Left ventricle myocardium inferior (tissue), 1 donor: ENCODE results near the gene APEH. TPM values are rescaled to one million over a fixed set of nuclear protein-coding genes. Genes with fewer than 3 reads are reported as not detected.
A peak's percentile ranks its signal among the peaks of the same experiment; 100 is the strongest.

Experiments used
- DNase-seq: peaks from one replicate; pipeline ENCODE4 v3.0.0-alpha.2; 2020
- H3K27ac ChIP-seq: fragments of 200-600 bp; replicated peaks from 2 replicates; pipeline ENCODE4 v1.8.0; 2021
- H3K27me3 ChIP-seq: fragments of 200-600 bp; 2 replicates; pipeline ENCODE4 v1.8.0; 2021; ENCODE audit warnings: low read depth
- H3K36me3 ChIP-seq: fragments of 200-600 bp; 2 replicates; pipeline ENCODE4 v1.8.0; 2021
- H3K4me1 ChIP-seq: fragments of 200-600 bp; 2 replicates; pipeline ENCODE4 v1.8.0; 2021
- H3K4me3 ChIP-seq: fragments of 200-600 bp; 2 replicates; pipeline ENCODE4 v1.8.0; 2021; ENCODE audit warnings: mild to moderate bottlenecking, moderate library complexity
- H3K9me3 ChIP-seq: fragments of 200-600 bp; replicated peaks from 2 replicates; pipeline ENCODE4 v1.8.0; 2021
- intact Hi-C: fragments of 100-400 bp; cut with micrococcal nuclease; formaldehyde crosslinking; loops from one replicate; pipeline ENCODE4 v1.11.0; 2022
- total RNA-seq: library from RNA; stranded (reverse); fragmentation: NEBNext Ultra II Directional; extraction: Animal tissue kit (Norgen Biotek cat#: 25700); gene quantifications from one replicate; pipeline ENCODE4 v1.2.1, GENCODE V29; 2021
- TF ChIP-seq, protein P1 (sequence below): fragments of 200-600 bp; IDR thresholded peaks from 2 replicates; pipeline ENCODE4 v1.8.0; 2021; ENCODE audit warnings: antibody characterized with exemption, mild to moderate bottlenecking, borderline replicate concordance
- donor health status: DM: no; HTN: yes; CAD: no; lungs with severe emphysema.

The APEH gene
- total RNA-seq, 1 donor from 2014 or later, result 99.0 TPM

DNA sequence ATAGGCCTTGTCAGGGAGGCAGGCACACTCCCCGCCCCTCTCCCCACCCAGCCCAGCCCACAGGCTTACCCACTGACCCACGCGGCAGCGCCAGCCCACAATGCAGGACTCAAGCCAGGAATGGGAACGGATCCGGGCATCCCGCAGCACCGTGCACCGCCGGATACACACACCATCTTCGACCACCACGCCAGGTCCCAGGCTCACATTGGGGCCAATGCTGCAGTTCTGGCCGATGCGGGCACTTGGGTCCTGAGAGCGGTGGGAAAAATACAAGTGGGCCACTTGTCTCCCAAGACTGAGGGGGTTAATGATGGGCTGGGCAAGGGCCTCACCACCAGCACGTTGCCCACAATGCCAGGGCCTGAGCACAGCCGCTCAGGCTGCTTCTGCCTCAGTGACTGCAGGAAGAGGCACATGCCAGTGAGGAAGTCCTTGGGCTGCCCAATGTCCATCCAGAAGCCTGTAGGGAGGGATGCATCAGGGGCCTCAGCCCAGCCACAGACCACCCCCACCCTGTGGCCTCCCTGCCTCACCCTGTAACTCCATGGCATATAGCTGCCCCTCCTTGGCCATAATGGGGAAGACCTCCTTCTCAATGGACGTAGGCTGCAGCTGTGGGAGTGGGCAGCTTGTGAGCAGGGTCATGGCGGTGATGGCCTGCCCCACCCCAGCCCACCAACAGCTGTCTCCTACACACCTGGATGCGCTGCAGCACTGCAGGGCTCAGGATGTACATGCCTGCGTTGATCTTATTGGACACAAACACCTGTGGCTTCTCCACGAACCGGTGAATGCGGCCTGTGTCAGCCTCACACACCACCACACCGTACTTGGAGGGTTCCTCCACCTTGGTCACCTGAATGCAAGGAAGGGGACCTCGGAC lies 48.0 kb downstream of the APEH start:
- no peaks in the 10 kb centered on the region for H3K9me3 ChIP-seq
- H3K4me3 ChIP-seq, result peak overlapping the region; percentile 96
- peaks cover 41% of the 10 kb centered on the region for H3K36me3 ChIP-seq
- no peaks in the 10 kb centered on the region for H3K27me3 ChIP-seq
- DNase-seq, result no peak
- H3K4me1 ChIP-seq, result peaks cover 62% of the 10 kb centered on the region
- TF ChIP-seq, protein P1, sequence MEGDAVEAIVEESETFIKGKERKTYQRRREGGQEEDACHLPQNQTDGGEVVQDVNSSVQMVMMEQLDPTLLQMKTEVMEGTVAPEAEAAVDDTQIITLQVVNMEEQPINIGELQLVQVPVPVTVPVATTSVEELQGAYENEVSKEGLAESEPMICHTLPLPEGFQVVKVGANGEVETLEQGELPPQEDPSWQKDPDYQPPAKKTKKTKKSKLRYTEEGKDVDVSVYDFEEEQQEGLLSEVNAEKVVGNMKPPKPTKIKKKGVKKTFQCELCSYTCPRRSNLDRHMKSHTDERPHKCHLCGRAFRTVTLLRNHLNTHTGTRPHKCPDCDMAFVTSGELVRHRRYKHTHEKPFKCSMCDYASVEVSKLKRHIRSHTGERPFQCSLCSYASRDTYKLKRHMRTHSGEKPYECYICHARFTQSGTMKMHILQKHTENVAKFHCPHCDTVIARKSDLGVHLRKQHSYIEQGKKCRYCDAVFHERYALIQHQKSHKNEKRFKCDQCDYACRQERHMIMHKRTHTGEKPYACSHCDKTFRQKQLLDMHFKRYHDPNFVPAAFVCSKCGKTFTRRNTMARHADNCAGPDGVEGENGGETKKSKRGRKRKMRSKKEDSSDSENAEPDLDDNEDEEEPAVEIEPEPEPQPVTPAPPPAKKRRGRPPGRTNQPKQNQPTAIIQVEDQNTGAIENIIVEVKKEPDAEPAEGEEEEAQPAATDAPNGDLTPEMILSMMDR, result no peak
- H3K27ac ChIP-seq, result peak overlapping the region; percentile 96
- intact Hi-C loops, result no loop called here

DNA sequence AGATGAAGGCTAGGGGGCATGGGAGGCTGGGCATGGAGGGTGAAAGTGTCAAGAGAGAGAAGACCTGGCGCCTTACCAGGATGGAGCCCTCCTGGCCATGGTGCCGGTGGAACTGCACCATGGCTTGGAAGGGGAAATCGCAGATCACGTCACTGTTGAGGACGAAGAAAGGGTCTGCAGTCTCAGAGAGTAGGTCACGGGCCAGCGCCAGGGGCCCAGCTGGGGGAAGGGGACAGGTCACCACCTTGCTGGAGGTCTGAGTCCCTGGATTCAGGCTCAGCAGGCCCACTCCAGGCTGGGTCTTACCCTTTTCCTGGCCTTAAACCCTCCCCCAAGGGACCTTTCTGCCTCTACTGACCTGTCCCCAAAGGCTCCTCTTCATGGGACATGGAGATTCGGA lies 48.7 kb downstream of the APEH start:
- peak; percentile 18 for DNase-seq
- no peaks in the 10 kb centered on the region for H3K9me3 ChIP-seq
- H3K27ac ChIP-seq, result peak overlapping the region; percentile 96
- peaks cover 62% of the 10 kb centered on the region for H3K4me1 ChIP-seq
- intact Hi-C loops, result no loop called here
- peaks cover 49% of the 10 kb centered on the region for H3K36me3 ChIP-seq
- no peaks in the 10 kb centered on the region for H3K27me3 ChIP-seq
- TF ChIP-seq, protein P1, result no peak
- H3K4me3 ChIP-seq, result peak overlapping the region; percentile 96

DNA sequence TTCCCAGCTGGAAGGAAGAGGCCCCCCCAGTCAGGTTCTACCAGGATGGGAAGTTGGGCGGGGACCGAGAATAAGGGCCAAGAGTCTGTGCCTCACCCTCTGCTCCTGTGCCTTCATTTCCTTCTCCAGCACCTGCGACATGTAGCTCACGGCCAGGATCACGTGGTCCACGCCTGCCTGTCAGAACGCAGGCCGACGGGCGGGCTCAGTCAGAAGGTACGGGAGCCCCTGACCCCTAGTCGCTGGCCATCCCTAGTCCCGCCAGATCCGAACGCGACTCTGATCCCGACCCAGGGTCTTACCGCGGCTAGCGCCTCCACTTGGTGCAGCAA lies 49.1 kb downstream of the APEH start:
- H3K36me3 ChIP-seq, result peaks cover 52% of the 10 kb centered on the region
- intact Hi-C loops, result no loop called here
- TF ChIP-seq, protein P1, result no peak
- H3K9me3 ChIP-seq, result no peaks in the 10 kb centered on the region
- H3K27me3 ChIP-seq, result no peaks in the 10 kb centered on the region
- peaks cover 60% of the 10 kb centered on the region for H3K4me1 ChIP-seq
- peak overlapping the region; percentile 96 for H3K4me3 ChIP-seq
- DNase-seq, result peak; percentile 51
- H3K27ac ChIP-seq, result peak overlapping the region; percentile 96

DNA sequence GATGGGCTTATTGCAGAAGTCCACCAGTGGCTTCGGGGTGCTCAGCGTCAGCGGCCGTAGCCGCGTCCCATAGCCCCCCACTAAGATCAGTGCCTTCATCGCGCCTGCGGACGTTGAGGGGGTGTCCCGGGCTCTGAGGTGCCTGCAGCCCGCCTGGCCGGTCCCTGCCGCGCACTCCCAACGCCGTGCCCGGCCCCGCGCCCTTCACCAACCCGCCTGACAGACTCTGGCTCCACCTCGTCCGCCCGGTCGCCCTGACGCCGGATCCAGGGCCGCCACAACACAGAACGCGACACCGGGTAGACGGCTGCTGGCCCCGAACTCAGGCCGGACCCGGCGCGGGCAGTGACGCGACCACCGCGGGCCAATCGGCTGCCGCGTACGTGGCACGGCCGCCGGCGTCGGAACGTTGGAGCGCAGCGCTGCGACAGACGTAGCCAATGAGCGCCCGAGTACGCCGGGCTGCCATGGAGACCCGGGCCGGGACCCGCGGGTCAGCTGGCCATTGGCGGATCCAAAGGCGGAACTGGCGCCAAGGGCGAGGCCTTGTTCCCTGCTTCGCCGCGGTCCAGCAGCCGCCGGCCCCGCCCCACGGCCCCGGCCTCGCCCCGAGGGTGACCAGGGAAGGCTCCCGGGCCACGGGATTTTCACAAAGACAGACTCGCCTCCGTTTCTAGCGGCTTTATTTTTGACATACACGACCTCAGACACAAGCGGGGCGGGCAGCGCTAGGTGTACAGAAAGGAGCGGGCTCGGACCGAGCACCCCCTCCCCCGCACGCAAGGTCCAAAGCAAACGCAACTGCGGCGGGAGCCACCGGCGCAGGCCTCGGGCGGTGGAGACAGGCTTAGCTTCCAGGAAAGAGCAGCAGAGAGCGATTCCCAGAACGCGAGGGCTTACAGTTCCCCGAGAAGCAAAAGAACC lies 49.7 kb downstream of the APEH start, which contains the start of gene GMPPB:
Gene GMPPB, minus strand, starts transcription at position 324 of the 924 bp plus-strand sequence. Its CDS starts 225 bp downstream, at position 99.
- peaks cover 54% of the 10 kb centered on the region for H3K4me1 ChIP-seq
- intact Hi-C loops, result no loop called here
- peak within 1 kb of the TSS; percentile 96 for H3K27ac ChIP-seq
- no peaks in the 10 kb centered on the region for H3K27me3 ChIP-seq
- no peaks in the 10 kb centered on the region for H3K9me3 ChIP-seq
- DNase-seq, result peak; percentile 98
- TF ChIP-seq, protein P1, result no peak
- peak within 1 kb of the TSS; percentile 96 for H3K4me3 ChIP-seq
- peaks cover 56% of the 10 kb centered on the region for H3K36me3 ChIP-seq

DNA sequence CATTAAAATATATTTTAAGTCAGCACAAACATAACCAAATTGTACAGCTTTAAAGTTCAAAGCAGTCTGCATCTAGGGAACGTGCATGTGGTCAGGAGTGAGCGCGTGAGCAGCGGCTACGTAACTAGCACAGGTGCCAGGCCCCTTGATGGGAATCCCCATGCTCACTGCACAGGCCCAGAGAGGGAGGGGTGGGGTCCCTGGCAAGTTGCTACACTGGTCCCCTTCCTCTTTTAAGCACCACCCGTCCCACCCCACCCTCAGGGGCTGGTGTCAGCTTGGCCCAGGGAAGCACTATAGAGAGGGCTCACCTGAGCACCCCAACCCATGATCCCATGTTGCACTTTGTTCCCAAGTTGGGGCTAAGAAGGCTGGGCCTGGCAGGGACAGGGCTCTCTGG lies 50.4 kb downstream of the APEH start:
- DNase-seq, result peak; percentile 15
- Histone ChIP-seq H3K36me3 (peaks cover 62% of the 10 kb centered on the region), H3K9me3 (no peaks in the 10 kb centered on the region), H3K27me3 (no peaks in the 10 kb centered on the region), H3K4me1 (peaks cover 48% of the 10 kb centered on the region), H3K4me3 (peak overlapping the region; percentile 96), H3K27ac (peak overlapping the region; percentile 96)
- intact Hi-C loops, result no loop called here
- TF ChIP-seq, protein P1, result no peak
